OCI-LY1 (cell line): Measurements from ENCODE around the gene DNAJC3.

ENCODE experiments used
- H2AFZ ChIP-seq: fragments of 200-600 bp; sonication (generic), shearing (Covaris generic); 2 replicates; pipeline ENCODE4 v1.6.0; 2014; ENCODE audit warnings: antibody characterized with exemption, mild to moderate bottlenecking, low read length
- H3F3A ChIP-seq: fragments of 200-600 bp; sonication (generic), shearing (Covaris generic); 2 replicates; pipeline ENCODE4 v1.6.0; 2014; ENCODE audit warnings: mild to moderate bottlenecking, antibody characterized with exemption, low read length, moderate library complexity; ENCODE audit not compliant: insufficient read depth
- H3K27ac ChIP-seq: fragments of 200-600 bp; sonication (generic); 2 replicates; pipeline ENCODE4 v1.5.1; 2014; ENCODE audit warnings: low read length, mixed run types, mild to moderate bottlenecking, low read depth; ENCODE audit not compliant: poor library complexity, severe bottlenecking
- H3K27me3 ChIP-seq: fragments of 200-600 bp; sonication (generic); 2 replicates; pipeline ENCODE4 v1.6.0; 2014; ENCODE audit warnings: antibody characterized with exemption, mild to moderate bottlenecking, low read length, moderate library complexity; ENCODE audit not compliant: insufficient read depth
- H3K36me3 ChIP-seq: fragments of 200-600 bp; sonication (generic); 2 replicates; pipeline ENCODE4 v1.6.1; 2014; ENCODE audit warnings: mild to moderate bottlenecking, antibody characterized with exemption, low read length, moderate library complexity, mixed read lengths; ENCODE audit not compliant: insufficient read depth
- H3K4me1 ChIP-seq: fragments of 200-600 bp; sonication (generic); 2 replicates; pipeline ENCODE4 v1.5.1; 2014; ENCODE audit warnings: mild to moderate bottlenecking, low read length, moderate library complexity; ENCODE audit not compliant: insufficient read depth, severe bottlenecking
- H3K4me2 ChIP-seq: fragments of 200-600 bp; sonication (generic), shearing (Covaris generic); 2 replicates; pipeline ENCODE4 v1.6.1; 2014; ENCODE audit warnings: low read length
- H3K4me3 ChIP-seq: fragments of 200-600 bp; sonication (generic); 2 replicates; pipeline ENCODE4 v1.5.1; 2014; ENCODE audit warnings: low read length, low read depth, mild to moderate bottlenecking, mixed read lengths; ENCODE audit not compliant: poor library complexity, severe bottlenecking
- H3K79me2 ChIP-seq: fragments of 200-600 bp; shearing (Covaris generic); 2 replicates; pipeline ENCODE4 v1.6.1; 2016; ENCODE audit warnings: mixed run types, low read length, mixed read lengths; ENCODE audit not compliant: insufficient read depth
- H3K9ac ChIP-seq: fragments of 200-600 bp; sonication (generic), shearing (Covaris generic); 2 replicates; pipeline ENCODE4 v1.6.1; 2014; ENCODE audit warnings: mild to moderate bottlenecking, low read length, mixed read lengths
- H3K9me2 ChIP-seq: fragments of 200-600 bp; sonication (generic), shearing (Covaris generic); 2 replicates; pipeline ENCODE4 v1.6.1; 2014; ENCODE audit warnings: low read depth, mild to moderate bottlenecking, low read length, mixed read lengths
- H3K9me3 ChIP-seq: fragments of 200-600 bp; shearing (Covaris generic); 2 replicates; pipeline ENCODE4 v1.6.1; 2014; ENCODE audit warnings: low read length, mixed read lengths
- H4K20me1 ChIP-seq: fragments of 200-600 bp; sonication (generic), shearing (Covaris generic); 2 replicates; pipeline ENCODE4 v1.6.0; 2016; ENCODE audit warnings: mild to moderate bottlenecking, low read length; ENCODE audit not compliant: insufficient read depth
- EZH2 ChIP-seq: fragments of 200-600 bp; sonication (generic), shearing (Covaris generic); IDR thresholded peaks from 2 replicates; pipeline ENCODE4 v1.8.0; 2017; ENCODE audit warnings: borderline replicate concordance, mixed run types, mild to moderate bottlenecking, antibody characterized with exemption, low read length, moderate library complexity, mixed read lengths
- TF ChIP-seq, protein P1 (sequence below): fragments of 200-600 bp; sonication (generic), shearing (Covaris generic); IDR thresholded peaks from 2 replicates; pipeline ENCODE4 v1.5.1; 2017; ENCODE audit warnings: mild to moderate bottlenecking, antibody characterized with exemption, low read length, moderate library complexity, mixed read lengths

The DNAJC3 gene

DNA sequence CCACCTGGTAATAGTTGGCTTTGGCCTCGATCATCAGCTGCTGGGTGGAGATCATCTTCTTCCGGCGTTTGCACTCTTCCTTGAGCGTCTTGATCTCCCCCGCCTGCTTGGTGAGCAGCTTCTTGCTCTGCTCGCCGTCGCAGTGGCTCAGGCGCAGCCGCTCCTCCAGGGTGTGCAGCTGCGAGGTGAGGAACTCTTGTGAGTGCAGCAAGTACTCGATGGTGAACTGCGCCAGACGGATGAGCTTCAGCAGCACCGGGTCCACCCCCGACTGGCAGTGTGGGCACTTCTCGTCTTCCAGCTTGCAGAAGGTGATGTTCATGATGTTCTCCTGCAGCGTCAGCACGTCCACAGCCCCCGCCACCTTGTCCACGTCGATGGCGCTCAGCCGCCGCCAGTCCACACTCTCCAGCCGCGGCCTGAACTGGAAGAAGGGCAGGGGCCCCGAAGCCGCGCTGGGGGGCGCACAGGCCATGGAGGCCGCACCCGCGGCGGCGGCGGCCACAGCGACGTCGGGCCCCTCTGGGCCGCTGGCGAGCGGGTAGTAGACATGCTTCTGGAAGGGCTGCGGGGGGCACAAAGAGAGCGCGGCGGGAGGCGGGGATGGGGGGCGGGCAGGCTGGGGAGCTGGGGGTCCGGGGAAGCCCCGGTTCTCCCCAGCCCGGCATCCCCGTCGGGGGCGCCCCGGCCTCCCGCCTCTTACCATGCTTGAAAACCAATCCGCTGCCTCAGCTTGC, 35.5 kb upstream of the DNAJC3 start:
- H3K9me2 ChIP-seq, result no peaks in the 10 kb centered on the region
- no peaks in the 10 kb centered on the region for H3F3A ChIP-seq
- no peaks in the 10 kb centered on the region for H3K27me3 ChIP-seq
- no peak overlapping the region for H3K9ac ChIP-seq
- H3K27ac ChIP-seq, result no peak overlapping the region
- no peaks in the 10 kb centered on the region for H3K79me2 ChIP-seq
- H2AFZ ChIP-seq, result no peak overlapping the region
- TF ChIP-seq, protein P1, sequence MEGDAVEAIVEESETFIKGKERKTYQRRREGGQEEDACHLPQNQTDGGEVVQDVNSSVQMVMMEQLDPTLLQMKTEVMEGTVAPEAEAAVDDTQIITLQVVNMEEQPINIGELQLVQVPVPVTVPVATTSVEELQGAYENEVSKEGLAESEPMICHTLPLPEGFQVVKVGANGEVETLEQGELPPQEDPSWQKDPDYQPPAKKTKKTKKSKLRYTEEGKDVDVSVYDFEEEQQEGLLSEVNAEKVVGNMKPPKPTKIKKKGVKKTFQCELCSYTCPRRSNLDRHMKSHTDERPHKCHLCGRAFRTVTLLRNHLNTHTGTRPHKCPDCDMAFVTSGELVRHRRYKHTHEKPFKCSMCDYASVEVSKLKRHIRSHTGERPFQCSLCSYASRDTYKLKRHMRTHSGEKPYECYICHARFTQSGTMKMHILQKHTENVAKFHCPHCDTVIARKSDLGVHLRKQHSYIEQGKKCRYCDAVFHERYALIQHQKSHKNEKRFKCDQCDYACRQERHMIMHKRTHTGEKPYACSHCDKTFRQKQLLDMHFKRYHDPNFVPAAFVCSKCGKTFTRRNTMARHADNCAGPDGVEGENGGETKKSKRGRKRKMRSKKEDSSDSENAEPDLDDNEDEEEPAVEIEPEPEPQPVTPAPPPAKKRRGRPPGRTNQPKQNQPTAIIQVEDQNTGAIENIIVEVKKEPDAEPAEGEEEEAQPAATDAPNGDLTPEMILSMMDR, result no peak
- no peak for TF ChIP-seq EZH2
- no peaks in the 10 kb centered on the region for H4K20me1 ChIP-seq
- no peak overlapping the region for H3K4me3 ChIP-seq
- no peaks in the 10 kb centered on the region for H3K9me3 ChIP-seq
- no peak overlapping the region for H3K4me2 ChIP-seq
- no peaks in the 10 kb centered on the region for H3K36me3 ChIP-seq
- no peaks in the 10 kb centered on the region for H3K4me1 ChIP-seq

DNA sequence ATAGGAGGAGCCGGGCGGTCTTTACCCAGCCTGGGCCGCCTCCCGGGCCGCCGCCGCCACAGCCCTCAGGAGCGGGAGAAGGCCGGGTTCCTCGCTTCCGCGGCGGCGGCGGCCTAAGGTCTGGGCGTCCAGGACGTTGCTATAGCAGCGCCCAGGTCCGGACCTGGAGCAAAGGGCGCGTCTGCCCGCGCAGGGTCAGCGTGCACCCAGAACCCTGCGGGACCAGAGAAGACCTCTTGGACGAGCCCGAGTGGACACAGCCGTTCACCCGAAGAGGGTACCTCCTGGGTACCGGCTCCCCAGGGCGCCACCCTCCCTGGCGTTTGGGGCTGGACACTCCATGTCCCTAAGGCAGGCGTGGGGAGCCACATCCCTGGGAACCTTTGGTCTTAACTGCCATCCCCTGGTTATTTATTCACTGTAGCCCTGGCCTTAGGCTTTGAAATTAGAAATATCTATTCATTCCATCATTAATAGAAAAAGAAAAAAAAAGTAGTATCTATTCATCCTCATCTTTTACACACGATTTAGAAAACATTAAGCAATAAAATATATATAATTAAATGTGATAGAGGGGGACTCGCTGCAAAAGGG, 34.8 kb upstream of the DNAJC3 start:
- H3K27ac ChIP-seq, result no peak overlapping the region
- H3K4me1 ChIP-seq, result no peaks in the 10 kb centered on the region
- H3K36me3 ChIP-seq, result no peaks in the 10 kb centered on the region
- H3K9me3 ChIP-seq, result no peaks in the 10 kb centered on the region
- no peak overlapping the region for H3K4me3 ChIP-seq
- H3K9me2 ChIP-seq, result no peaks in the 10 kb centered on the region
- no peaks in the 10 kb centered on the region for H3K79me2 ChIP-seq
- no peaks in the 10 kb centered on the region for H3F3A ChIP-seq
- no peak overlapping the region for H2AFZ ChIP-seq
- TF ChIP-seq, protein P1, result no peak
- TF ChIP-seq EZH2, result no peak
- no peak overlapping the region for H3K4me2 ChIP-seq
- no peaks in the 10 kb centered on the region for H3K27me3 ChIP-seq
- no peak overlapping the region for H3K9ac ChIP-seq
- H4K20me1 ChIP-seq, result no peaks in the 10 kb centered on the region

DNA sequence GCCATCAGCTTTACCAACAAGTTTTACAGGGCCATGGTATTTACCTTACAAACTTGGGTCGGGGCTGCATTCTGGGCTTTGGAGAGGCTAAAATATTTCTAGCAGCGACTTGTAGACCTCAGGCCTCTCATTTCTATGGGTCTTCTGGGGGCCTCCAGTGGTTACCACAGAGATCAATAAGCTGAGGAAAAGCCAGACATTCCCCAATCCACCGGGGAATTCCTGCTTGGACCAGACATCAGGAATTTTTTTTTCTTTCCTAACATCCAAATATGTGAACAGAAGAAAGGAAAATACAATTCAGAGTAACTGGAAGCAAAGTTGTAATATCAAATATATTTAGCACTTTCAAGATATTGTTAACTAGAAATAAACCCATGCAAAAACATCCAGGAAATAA, 33.9 kb upstream of the DNAJC3 start:
- TF ChIP-seq EZH2, result no peak
- TF ChIP-seq, protein P1, result no peak
- H3K9me2 ChIP-seq, result no peaks in the 10 kb centered on the region
- no peak overlapping the region for H3K4me3 ChIP-seq
- H3K9ac ChIP-seq, result no peak overlapping the region
- no peaks in the 10 kb centered on the region for H3F3A ChIP-seq
- no peaks in the 10 kb centered on the region for H3K36me3 ChIP-seq
- H3K4me2 ChIP-seq, result no peak overlapping the region
- H2AFZ ChIP-seq, result no peak overlapping the region
- no peaks in the 10 kb centered on the region for H3K79me2 ChIP-seq
- no peaks in the 10 kb centered on the region for H3K4me1 ChIP-seq
- H3K9me3 ChIP-seq, result no peaks in the 10 kb centered on the region
- no peaks in the 10 kb centered on the region for H4K20me1 ChIP-seq
- H3K27ac ChIP-seq, result no peak overlapping the region
- H3K27me3 ChIP-seq, result no peaks in the 10 kb centered on the region
